ENCODE results near the gene ANKRD34A.
"Not testable (repeated sequence)": the region's sequence is repeated elsewhere in the genome, so short reads cannot be mapped to it uniquely, and the experiment has no call there.

Gene ANKRD34A

GRCh38 chr1:145942871-145943270 is 21.5 kb downstream of the ANKRD34A start:
- no peak for DNase-seq

GRCh38 chr1:145942405-145942804 is 22.0 kb downstream of the ANKRD34A start:
- DNase-seq = no peak

GRCh38 chr1:145937436-145937835 is 26.9 kb downstream of the ANKRD34A start:
- no peak for DNase-seq

GRCh38 chr1:145936247-145936646 is 28.1 kb downstream of the ANKRD34A start:
- no peak for DNase-seq

GRCh38 chr1:145935708-145936107 is 28.7 kb downstream of the ANKRD34A start:
- DNase-seq = no peak

- DNase-seq = not testable (repeated sequence)
These were observed 31.8 kb downstream of the ANKRD34A start for GRCh38 chr1:145932522-145933009.

GRCh38 chr1:145927916-145928643 is 36.3 kb downstream of the ANKRD34A start:
- no peak for DNase-seq

GRCh38 chr1:145927063-145927886 is 37.1 kb downstream of the ANKRD34A start, which contains the start of gene RBM8A:
Gene RBM8A, minus strand, starts transcription at chr1:145927484. Its CDS starts 58 bp downstream, at chr1:145927426.
- peak; percentile 95 for DNase-seq

- DNase-seq = no peak
These were observed 37.7 kb downstream of the ANKRD34A start for GRCh38 chr1:145926686-145927062.

GRCh38 chr1:145922266-145922665 is 42.1 kb downstream of the ANKRD34A start:
- DNase-seq = no peak

- not testable (repeated sequence) for DNase-seq
These were observed 44.1 kb downstream of the ANKRD34A start for GRCh38 chr1:145920297-145920696.

- DNase-seq = peak; percentile 34
These were observed 45.1 kb downstream of the ANKRD34A start for GRCh38 chr1:145918992-145919939.

- peak; percentile 84 for DNase-seq
These were observed 46.0 kb downstream of the ANKRD34A start, which contains the start of gene PEX11B for GRCh38 chr1:145918144-145918991. Gene PEX11B, minus strand, starts transcription at chr1:145918717. Its CDS starts 29 bp downstream, at chr1:145918688.

GRCh38 chr1:145917595-145917994 is 46.8 kb downstream of the ANKRD34A start:
- no peak for DNase-seq

- DNase-seq = no peak
These were observed 47.6 kb downstream of the ANKRD34A start for GRCh38 chr1:145916745-145917144.

- no peak for DNase-seq
These were observed 52.2 kb downstream of the ANKRD34A start for GRCh38 chr1:145912128-145912641.
